ENCODE results near the gene RNF103. TPM values are rescaled to one million over a fixed set of nuclear protein-coding genes. Genes with fewer than 3 reads are reported as not detected.
A peak's percentile ranks its signal among the peaks of the same experiment; 100 is the strongest.

RNF103 gene
- total RNA-seq, 1 experiment from 2014 or later: 10.1 TPM

GRCh38 chr2:86608832-86609410, 14.7 kb downstream of the RNF103 start:
- no peaks in the 10 kb centered on the region for H3K9me3 ChIP-seq (ENCODE audit: low read depth, low read length, poor library complexity, severe bottlenecking)
- H3K27ac ChIP-seq (ENCODE audit: low read depth, low read length, poor library complexity, severe bottlenecking): no peak overlapping the region
- intact Hi-C loops (cut with micrococcal nuclease; ENCODE audit: unreplicated experiment): no loop called here
- no peaks in the 10 kb centered on the region for H3K36me3 ChIP-seq (ENCODE audit: insufficient read depth, low read length, poor library complexity, severe bottlenecking)
- no peak for DNase-seq (ENCODE audit: low spot score)
- ChIA-PET CTCF (no interaction called here), POLR2A (ENCODE audit: low non-redundant PET) (no interaction called here)
- BruUV-seq (replicated peaks): no TSS peak
- no peak overlapping the region for H3K4me3 ChIP-seq (ENCODE audit: low read depth, low read length, poor library complexity, severe bottlenecking)
- no peaks in the 10 kb centered on the region for H3K27me3 ChIP-seq (replicated peaks; ENCODE audit: insufficient read depth, low read depth, low read length, poor library complexity)
- TF ChIP-seq CTCF (conservative IDR thresholded peaks at IDR 0.05; ENCODE audit: low read depth, low read length) (no peak), EZH2 (IDR thresholded peaks at IDR 0.05; ENCODE audit: borderline replicate concordance, low read depth, low read length, poor library complexity, severe bottlenecking) (no peak)
- no peaks in the 10 kb centered on the region for H3K4me1 ChIP-seq (ENCODE audit: insufficient read depth, low read length, poor library complexity, severe bottlenecking)

GRCh38 chr2:86603905-86604304, 19.8 kb downstream of the RNF103 start:
- Histone ChIP-seq H3K4me1 (ENCODE audit: insufficient read depth, low read length, poor library complexity, severe bottlenecking) (no peaks in the 10 kb centered on the region), H3K4me3 (ENCODE audit: low read depth, low read length, poor library complexity, severe bottlenecking) (no peak overlapping the region), H3K27ac (ENCODE audit: low read depth, low read length, poor library complexity, severe bottlenecking) (no peak overlapping the region), H3K36me3 (ENCODE audit: insufficient read depth, low read length, poor library complexity, severe bottlenecking) (no peaks in the 10 kb centered on the region), H3K27me3 (replicated peaks; ENCODE audit: insufficient read depth, low read depth, low read length, poor library complexity) (no peaks in the 10 kb centered on the region), H3K9me3 (ENCODE audit: low read depth, low read length, poor library complexity, severe bottlenecking) (no peaks in the 10 kb centered on the region)
- TF ChIP-seq EZH2 (IDR thresholded peaks at IDR 0.05; ENCODE audit: borderline replicate concordance, low read depth, low read length, poor library complexity, severe bottlenecking): no peak
- no peak for TF ChIP-seq CTCF (conservative IDR thresholded peaks at IDR 0.05; ENCODE audit: low read depth, low read length)
- BruUV-seq (replicated peaks): TSS peak; percentile 27
- no peak for DNase-seq (ENCODE audit: low spot score)
- CTCF ChIA-PET: no interaction called here
- POLR2A ChIA-PET (ENCODE audit: low non-redundant PET): no interaction called here
- intact Hi-C loops (cut with micrococcal nuclease; ENCODE audit: unreplicated experiment): no loop called here

- no TSS peak for BruUV-seq (replicated peaks)
- ChIA-PET CTCF (no interaction called here), POLR2A (ENCODE audit: low non-redundant PET) (no interaction called here)
- no peaks in the 10 kb centered on the region for H3K9me3 ChIP-seq (ENCODE audit: low read depth, low read length, poor library complexity, severe bottlenecking)
- no peak for DNase-seq (ENCODE audit: low spot score)
- no peaks in the 10 kb centered on the region for H3K4me1 ChIP-seq (ENCODE audit: insufficient read depth, low read length, poor library complexity, severe bottlenecking)
- H3K4me3 ChIP-seq (ENCODE audit: low read depth, low read length, poor library complexity, severe bottlenecking): no peak overlapping the region
- no peaks in the 10 kb centered on the region for H3K27me3 ChIP-seq (replicated peaks; ENCODE audit: insufficient read depth, low read depth, low read length, poor library complexity)
- no peak for TF ChIP-seq EZH2 (IDR thresholded peaks at IDR 0.05; ENCODE audit: borderline replicate concordance, low read depth, low read length, poor library complexity, severe bottlenecking)
- no peak for TF ChIP-seq CTCF (conservative IDR thresholded peaks at IDR 0.05; ENCODE audit: low read depth, low read length)
- H3K36me3 ChIP-seq (ENCODE audit: insufficient read depth, low read length, poor library complexity, severe bottlenecking): no peaks in the 10 kb centered on the region
- intact Hi-C loops (cut with micrococcal nuclease; ENCODE audit: unreplicated experiment): no loop called here
- no peak overlapping the region for H3K27ac ChIP-seq (ENCODE audit: low read depth, low read length, poor library complexity, severe bottlenecking)
These were observed 24.7 kb downstream of the RNF103 start for GRCh38 chr2:86598966-86599365.

Measured in A673 (cell line).